ENCODE results near the gene NTM. TPM values are rescaled to one million over a fixed set of nuclear protein-coding genes. Genes with fewer than 3 reads are reported as not detected.

Gene NTM
- total and polyA plus RNA-seq, 2 of the 8 experiments (the other 6 are each of a cell fraction or from before 2014, with no cell fraction given) = 13.4 to 20.0 TPM

GRCh38 chr11:131615611-131616010 is 245.2 kb downstream of the NTM start:
- Histone ChIP-seq H3K9me3 (ENCODE audit: insufficient read depth in 2 of 2, low read depth in 1 of 2, low read length in 1 of 2) (no peaks in the 10 kb centered on the region), H3K4me1 (replicated peaks in 1 of 4; ENCODE audit: control insufficient read depth in 3 of 4, insufficient read depth in 4 of 4, low read length in 3 of 4) (peaks cover 0 to 2% (median 2%) of the 10 kb centered on the region in 4 experiments; a peak in 3 of 7 replicates), H3K79me1 (ENCODE audit: low read depth, low read length) (no peaks in the 10 kb centered on the region), H3K27me3 (replicated peaks in 1 of 4; ENCODE audit: control insufficient read depth in 3 of 4, extremely low read depth in 1 of 4, insufficient read depth in 3 of 4, low read length in 3 of 4) (peaks cover 0 to 1% (median under 1%) of the 10 kb centered on the region in 4 experiments; a peak in 3 of 7 replicates), H2BK120ac (replicated peaks; ENCODE audit: low read depth, low read length) (no peak overlapping the region), H3K23ac (ENCODE audit: insufficient read length) (no peak overlapping the region), H3K27ac (ENCODE audit: low read depth, low read length) (no peak overlapping the region), H2BK15ac (ENCODE audit: low read length) (no peak overlapping the region), H3K23me2 (ENCODE audit: low read depth, low read length) (no peaks in the 10 kb centered on the region), H4K20me1 (replicated peaks in 1 of 2; ENCODE audit: control insufficient read depth in 1 of 2, insufficient read depth in 2 of 2, low read length in 2 of 2) (no peaks in the 10 kb centered on the region), H3K79me2 (ENCODE audit: control insufficient read depth in 1 of 2, insufficient read depth in 2 of 2, low read length in 2 of 2) (no peaks in the 10 kb centered on the region), H2BK12ac (ENCODE audit: low read depth, low read length) (no peak overlapping the region), H2AFZ (ENCODE audit: low read length) (no peak overlapping the region), H3K9ac (replicated peaks in 1 of 4; ENCODE audit: extremely low read depth in 1 of 4, low read depth in 3 of 4, low read length in 3 of 4) (no peak overlapping the region), H4K5ac (ENCODE audit: insufficient read length, low read depth, low read length) (no peak overlapping the region), H2BK5ac (ENCODE audit: low read depth, low read length) (no peak overlapping the region), H3K4me3 (ENCODE audit: extremely low read depth in 1 of 4, insufficient read depth in 2 of 4, low read depth in 3 of 4, low read length in 4 of 4) (no peak overlapping the region), H3K4ac (replicated peaks; ENCODE audit: insufficient read length, low read depth, low read length) (no peak overlapping the region), H3K56ac (replicated peaks; ENCODE audit: insufficient read length, low read depth, low read length) (no peak overlapping the region), H2AK5ac (ENCODE audit: low read depth, low read length) (no peak overlapping the region), H2BK20ac (ENCODE audit: low read length) (no peak overlapping the region), H4K91ac (replicated peaks; ENCODE audit: insufficient read length, low read length) (no peak overlapping the region), H3K36me3 (ENCODE audit: control insufficient read depth in 2 of 4, insufficient read depth in 4 of 4, low read length in 3 of 4) (no peaks in the 10 kb centered on the region), H3K4me2 (ENCODE audit: insufficient read depth in 1 of 2, low read depth in 2 of 2, low read length in 2 of 2) (no peak overlapping the region), H3K14ac (ENCODE audit: insufficient read length) (no peak overlapping the region), H3K18ac (ENCODE audit: extremely low read depth, low read length) (no peak overlapping the region), H4K8ac (ENCODE audit: extremely low read depth, insufficient read depth, low read length) (peak overlapping the region; percentile 46; the same call in 1 of the 2 replicates)
- FAIRE-seq (no peak), DNase-seq (ENCODE audit: low read depth in 1 of 2, low spot score in 2 of 2) (no peak)
- WGBS, 2 experiments (ENCODE audit: extremely low coverage in 1 of 2, insufficient coverage in 1 of 2, insufficient read length in 1 of 2, insufficient replicate concordance in 2 of 2, low coverage in 1 of 2, low lambda C conversion rate in 2 of 2, missing lambda C conversion rate in 1 of 2) = 86% methylated on average over 11 of the region's 11 CpGs; no CpG with 5 or more reads in 1 of the 2 experiments
- ChIA-PET POLR2A (ENCODE audit: partially characterized antibody) (no interaction called here), CTCF (ENCODE audit: partially characterized antibody) (interaction anchor here (0.7 to 16.7 kb wide), 9 partner anchors 10 to 112 kb away, joined by 3 to 150 read pairs (median 4); no protein-coding TSS in a partner anchor)
- no peak for TF ChIP-seq EGR1 (IDR thresholded peaks at IDR 0.05; ENCODE audit: borderline replicate concordance, low read depth, low read length)
- no peak for TF ChIP-seq MAFK (IDR thresholded peaks at IDR 0.05; ENCODE audit: low read depth, low read length)
- no peak for TF ChIP-seq HDAC6 (IDR thresholded peaks at IDR 0.05; ENCODE audit: low read depth, low read length)
